Chondrocyte (in vitro differentiated cells): ENCODE results near the gene ARNT2. TPM values are rescaled to one million over a fixed set of nuclear protein-coding genes. Genes with fewer than 3 reads are reported as not detected.

Experiments used
- DNase-seq: peaks from one replicate; pipeline ENCODE4 v3.0.0; 2021; ENCODE audit warnings: mixed read lengths, low spot score
- H3K27ac Mint-ChIP-seq: one replicate; pipeline ENCODE4 v1.8.0; 2021; ENCODE audit warnings: mild to moderate bottlenecking, moderate library complexity, mixed read lengths; ENCODE audit not compliant: unreplicated experiment
- H3K27me3 Mint-ChIP-seq: 2 replicates; pipeline ENCODE4 v1.8.0; 2021; ENCODE audit warnings: low read depth, mixed read lengths
- H3K36me3 Mint-ChIP-seq: 2 replicates; pipeline ENCODE4 v1.8.0; 2021; ENCODE audit warnings: low read depth, mixed read lengths
- H3K4me1 Mint-ChIP-seq: 2 replicates; pipeline ENCODE4 v1.8.0; 2021; ENCODE audit warnings: low read depth, mild to moderate bottlenecking, mixed read lengths
- H3K4me3 Mint-ChIP-seq: one replicate; pipeline ENCODE4 v1.8.0; 2021; ENCODE audit warnings: mild to moderate bottlenecking, moderate library complexity, mixed read lengths; ENCODE audit not compliant: unreplicated experiment
- H3K9me3 Mint-ChIP-seq: 2 replicates; pipeline ENCODE4 v1.8.0; 2021; ENCODE audit warnings: low read depth, mixed read lengths
- CTCF ChIP-seq: fragments of 200-600 bp; sonication (generic); IDR thresholded peaks from 2 replicates; pipeline ENCODE4 v1.5.0; 2021; ENCODE audit warnings: antibody characterized with exemption, mild to moderate bottlenecking, moderate library complexity
- total RNA-seq: library from RNA; stranded (reverse); gene quantifications from 3 replicates; pipeline ENCODE4 v1.2.1, GENCODE V29; 2021

ARNT2 gene
- total RNA-seq, 1 donor from 2014 or later: 20.2 TPM

- Mint-ChIP-seq H3K4me1 (peaks cover 45% of the 10 kb centered on the region), H3K4me3 (no peak overlapping the region), H3K27ac (peak overlapping the region; percentile 76), H3K36me3 (peaks cover 28% of the 10 kb centered on the region), H3K9me3 (peaks cover 21% of the 10 kb centered on the region), H3K27me3 (no peaks in the 10 kb centered on the region)
- no peak for TF ChIP-seq CTCF
- DNase-seq: no peak
Measured at GRCh38 chr15:80531388-80531787, 127.2 kb downstream of the ARNT2 start.

- no peak for DNase-seq
Measured at GRCh38 chr15:80531796-80532195, 127.6 kb downstream of the ARNT2 start.

GRCh38 chr15:80533790-80534333 lies 129.7 kb downstream of the ARNT2 start:
- Mint-ChIP-seq H3K27me3 (no peaks in the 10 kb centered on the region), H3K36me3 (peaks cover 24% of the 10 kb centered on the region), H3K4me1 (peaks cover 36% of the 10 kb centered on the region)

More at GRCh38 chr15:80531796-80532195, 127.6 kb downstream of the ARNT2 start:
- Mint-ChIP-seq H3K4me1 (peaks cover 41% of the 10 kb centered on the region), H3K4me3 (no peak overlapping the region), H3K9me3 (peaks cover 21% of the 10 kb centered on the region), H3K36me3 (peaks cover 28% of the 10 kb centered on the region), H3K27me3 (no peaks in the 10 kb centered on the region), H3K27ac (peak overlapping the region; percentile 76)
- TF ChIP-seq CTCF: no peak

GRCh38 chr15:80536231-80536630 lies 132.0 kb downstream of the ARNT2 start:
- no peaks in the 10 kb centered on the region for H3K27me3 Mint-ChIP-seq
- peaks cover 19% of the 10 kb centered on the region for H3K9me3 Mint-ChIP-seq
- no peak overlapping the region for H3K4me3 Mint-ChIP-seq
- H3K27ac Mint-ChIP-seq: no peak overlapping the region
- TF ChIP-seq CTCF: no peak
- H3K36me3 Mint-ChIP-seq: peaks cover 26% of the 10 kb centered on the region
- no peak for DNase-seq
- peaks cover 13% of the 10 kb centered on the region for H3K4me1 Mint-ChIP-seq

More at GRCh38 chr15:80533790-80534333, 129.7 kb downstream of the ARNT2 start:
- DNase-seq: no peak
- TF ChIP-seq CTCF: no peak
- Mint-ChIP-seq H3K4me3 (no peak overlapping the region), H3K27ac (no peak overlapping the region), H3K9me3 (peaks cover 21% of the 10 kb centered on the region)

DNA sequence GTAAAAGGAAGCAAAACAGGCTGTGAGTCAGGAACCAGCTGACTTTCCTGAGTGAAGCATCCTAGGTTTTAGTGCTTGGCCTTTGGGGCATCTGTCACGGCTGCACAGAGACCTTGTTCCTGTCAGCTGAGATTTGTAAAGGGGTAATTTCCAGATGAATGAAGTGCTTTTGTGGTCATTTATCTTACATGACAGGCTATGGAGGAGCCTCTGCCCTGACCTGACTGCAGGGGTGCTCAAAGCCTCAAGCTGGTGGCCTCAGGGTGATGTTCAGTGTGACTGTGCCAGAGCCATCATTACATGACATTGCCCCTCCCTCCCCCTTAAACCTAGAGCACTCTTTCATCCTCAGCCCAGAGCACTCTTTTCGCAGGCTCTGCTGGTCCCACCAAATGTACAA lies 132.5 kb downstream of the ARNT2 start:
- peaks cover 19% of the 10 kb centered on the region for H3K9me3 Mint-ChIP-seq
- H3K36me3 Mint-ChIP-seq: peaks cover 26% of the 10 kb centered on the region
- no peak for TF ChIP-seq CTCF
- H3K27ac Mint-ChIP-seq: no peak overlapping the region
- H3K4me3 Mint-ChIP-seq: no peak overlapping the region
- DNase-seq: no peak
- peaks cover 10% of the 10 kb centered on the region for H3K4me1 Mint-ChIP-seq
- no peaks in the 10 kb centered on the region for H3K27me3 Mint-ChIP-seq
